NCI-H2081 treated with DMSO at 0.1 percent for 48 hours (cell line): Measurements from ENCODE around the gene ELL2.
"Not testable (repeated sequence)": the region's sequence is repeated elsewhere in the genome, so short reads cannot be mapped to it uniquely, and the experiment has no call there.

Experiments
- DNase-seq: peaks from one replicate; lab custom pipeline; 2025; lab: John Stamatoyannopoulos, UW

The ELL2 gene

DNA sequence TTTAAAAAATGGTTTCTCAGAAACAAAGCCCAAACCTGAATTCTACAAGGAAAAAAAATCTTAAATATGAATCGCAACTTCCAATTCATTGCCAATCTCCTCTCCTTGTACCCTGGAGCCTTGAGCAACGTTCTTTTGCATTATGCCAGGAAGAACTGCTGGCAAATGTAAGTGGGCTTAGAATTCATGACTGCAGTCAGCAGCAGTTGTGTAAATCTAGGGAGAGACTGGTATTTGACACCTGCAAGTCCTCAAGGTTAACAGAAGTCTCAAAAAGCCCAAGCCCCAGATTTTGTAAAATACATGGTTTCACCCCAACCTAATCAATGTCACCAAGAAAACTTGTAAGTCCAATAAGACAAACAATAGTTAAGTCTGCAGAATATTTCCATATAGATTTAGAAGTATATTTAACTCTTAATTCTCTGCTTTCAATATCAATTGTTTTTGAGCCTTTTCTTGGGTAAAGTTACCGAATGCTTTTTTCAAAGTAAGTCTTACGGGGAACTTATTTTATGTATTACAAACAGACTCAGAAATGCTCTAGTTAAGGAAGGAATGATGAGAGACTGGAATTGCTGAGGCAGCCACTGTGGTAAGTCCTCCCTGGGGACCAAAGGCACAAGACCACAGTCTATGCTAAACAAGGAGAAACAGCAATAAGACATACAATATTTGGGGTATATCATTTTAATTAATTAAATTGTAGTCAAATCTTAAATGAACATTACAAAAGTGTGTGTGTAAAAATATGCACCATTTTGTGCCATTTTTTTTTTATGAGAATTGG lies 31.3 kb downstream of the ELL2 start:
- no peak for DNase-seq

DNA sequence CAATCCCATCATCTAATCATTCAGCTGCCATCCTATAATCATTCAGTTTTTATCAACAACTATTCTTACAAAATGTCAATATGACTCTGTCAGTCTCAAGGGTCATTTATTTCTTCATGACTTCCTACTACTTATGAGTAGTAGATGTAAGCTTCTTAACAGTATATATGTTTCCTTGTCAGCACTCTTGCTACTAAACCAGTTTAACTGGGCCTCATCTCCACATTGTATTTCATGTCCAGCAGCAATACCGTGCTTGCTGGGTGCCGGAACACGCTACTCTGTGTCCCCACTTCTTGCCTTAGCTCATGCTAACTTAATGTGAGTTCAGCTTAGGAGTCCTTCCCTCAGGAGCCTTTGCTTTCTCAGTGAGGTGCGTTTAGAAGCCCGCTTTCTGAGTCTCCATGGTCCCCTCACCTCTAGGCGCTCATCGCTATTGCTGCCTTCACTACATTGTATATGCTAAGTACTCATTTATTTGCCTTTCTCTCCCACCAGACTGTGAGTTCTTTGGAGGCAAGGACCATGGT lies 32.9 kb downstream of the ELL2 start:
- DNase-seq: no peak

DNA sequence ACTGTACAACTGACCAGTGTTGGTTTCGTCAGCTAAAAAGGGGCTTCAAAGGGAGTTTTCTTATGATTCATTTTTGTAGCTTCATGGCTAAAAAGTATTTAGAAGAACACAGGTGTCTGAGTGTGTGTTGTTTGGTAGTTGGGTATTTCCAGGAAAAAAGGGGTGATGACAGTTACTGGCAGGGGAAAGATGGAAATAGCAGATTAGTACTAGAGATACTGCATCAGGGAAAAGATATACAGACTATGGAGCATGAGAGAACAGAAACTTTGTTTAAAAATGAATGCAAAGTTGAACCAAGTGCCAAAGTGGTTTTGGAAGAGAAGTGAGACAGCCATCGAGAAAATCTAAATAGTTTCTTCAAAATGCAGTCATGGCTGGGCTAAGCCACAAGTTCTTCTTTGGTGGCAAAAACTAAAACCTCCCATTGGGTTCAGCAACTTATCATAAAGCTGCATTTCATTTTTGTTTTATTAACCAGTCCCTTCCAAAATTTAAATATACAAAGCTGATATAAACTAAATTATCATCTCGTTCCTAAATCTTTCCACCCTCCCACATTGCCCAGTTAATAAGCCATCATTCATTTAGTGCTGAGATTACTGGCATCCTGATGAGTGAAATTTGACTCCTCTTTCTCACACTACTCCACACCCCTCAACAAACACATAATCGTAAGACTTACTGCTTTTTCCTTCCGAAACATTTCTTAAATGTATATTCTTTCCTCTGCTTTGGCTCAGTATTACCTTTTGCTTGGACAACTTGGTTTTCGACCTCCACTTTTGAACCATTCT lies 33.5 kb downstream of the ELL2 start:
- DNase-seq: no peak

- DNase-seq: not testable (repeated sequence)
Observed at GRCh38 chr5:95927300-95927699, 34.4 kb downstream of the ELL2 start.

DNA sequence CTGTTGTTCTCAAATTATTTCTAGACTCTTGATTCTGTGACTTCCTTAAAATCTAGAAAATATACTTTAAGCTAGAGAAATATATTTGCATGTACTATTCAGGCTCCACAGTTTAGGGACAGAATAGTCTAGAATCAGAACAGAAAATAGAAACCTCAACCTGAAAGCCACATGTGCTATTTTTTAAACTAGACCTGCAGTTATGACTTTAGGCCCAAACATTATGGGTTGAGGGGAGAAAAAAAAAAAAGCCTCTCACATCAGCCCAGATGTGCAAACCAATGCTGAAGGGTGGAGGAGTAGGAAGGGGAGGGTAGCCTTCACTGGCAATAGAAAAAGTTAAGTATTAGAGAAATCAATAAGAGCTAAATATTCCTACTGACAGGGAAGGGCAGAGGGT lies 35.7 kb downstream of the ELL2 start:
- DNase-seq: no peak

GRCh38 chr5:95925378-95925744 lies 36.3 kb downstream of the ELL2 start:
- DNase-seq: no peak

DNA sequence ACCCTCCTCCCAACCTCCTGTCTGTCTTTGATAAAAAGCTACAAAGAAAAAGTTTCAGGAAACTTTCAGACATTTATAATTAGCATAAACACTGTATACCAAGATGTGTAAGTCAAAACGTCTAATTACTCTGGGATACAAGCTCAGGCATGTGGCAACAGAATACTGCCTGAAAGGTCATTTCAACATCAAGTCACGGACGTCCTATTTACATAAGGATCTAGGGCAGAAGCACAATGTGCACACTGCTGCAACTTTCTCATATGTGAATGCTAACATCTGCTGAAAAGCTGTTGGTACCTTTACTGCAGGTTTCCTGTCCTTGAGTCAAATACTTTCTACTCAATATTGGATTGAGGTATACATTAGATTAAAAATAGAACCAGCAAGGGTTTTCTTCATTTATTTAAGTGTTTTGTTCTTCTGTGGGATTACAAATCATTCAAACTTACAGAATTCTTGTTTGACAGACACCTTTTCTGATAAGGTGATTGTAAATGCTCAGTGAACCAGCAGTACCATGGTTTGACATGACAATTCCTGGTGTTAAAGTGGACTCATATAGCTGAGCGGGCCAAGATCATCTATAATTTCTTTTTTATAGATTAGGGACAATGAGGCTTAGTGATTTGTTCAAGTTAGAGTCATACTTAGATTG lies 36.8 kb downstream of the ELL2 start:
- DNase-seq: no peak

DNA sequence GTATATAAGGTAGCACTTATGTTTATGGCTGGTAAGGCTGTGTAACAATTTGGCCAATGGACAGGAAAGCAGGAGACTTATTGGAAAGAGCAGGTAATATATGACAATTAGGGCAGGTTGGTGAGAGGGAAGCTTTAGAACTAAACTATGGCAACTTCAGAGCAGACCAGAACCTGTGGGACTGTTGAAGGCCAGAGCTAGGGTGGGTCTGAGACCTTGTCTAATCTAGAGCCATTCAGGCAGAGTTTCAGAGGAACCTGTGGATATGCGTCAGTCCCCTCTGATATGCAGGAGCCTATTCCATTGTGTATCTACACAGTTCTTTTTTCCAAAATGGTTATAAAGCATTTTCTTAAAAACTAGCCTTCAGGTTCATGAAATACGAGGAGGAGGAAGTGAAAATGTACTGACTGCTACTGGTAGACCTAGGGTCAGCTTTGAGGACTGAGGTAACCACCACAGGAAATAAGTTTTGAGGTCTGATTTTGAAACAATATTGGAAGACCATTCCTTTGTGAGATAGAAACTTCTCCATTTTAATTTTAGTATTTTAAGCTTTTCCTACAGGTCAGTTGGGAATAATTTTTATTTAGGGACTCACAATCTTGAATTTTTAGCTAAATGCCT lies 37.6 kb downstream of the ELL2 start:
- DNase-seq: no peak

GRCh38 chr5:95922798-95923197 lies 38.9 kb downstream of the ELL2 start:
- DNase-seq: no peak

DNA sequence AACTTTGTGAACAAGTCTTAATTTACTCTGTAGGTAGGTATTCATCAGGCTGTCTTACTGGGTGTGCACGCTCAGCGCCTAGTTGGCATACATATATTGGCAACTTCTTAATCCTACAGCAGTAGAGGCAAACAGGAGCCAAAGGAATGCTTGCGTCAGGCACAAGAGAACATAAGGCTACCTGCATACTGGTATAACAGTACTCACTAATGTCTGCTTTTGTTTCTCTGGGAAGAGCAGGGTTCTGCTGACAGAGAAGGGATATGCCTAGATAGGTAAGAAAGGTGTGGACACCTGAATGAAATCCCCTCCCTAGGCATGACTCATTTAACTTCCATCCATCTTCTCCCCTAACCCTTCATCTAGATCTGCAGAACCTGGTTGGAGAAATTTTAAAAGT lies 40.1 kb downstream of the ELL2 start:
- no peak for DNase-seq

DNA sequence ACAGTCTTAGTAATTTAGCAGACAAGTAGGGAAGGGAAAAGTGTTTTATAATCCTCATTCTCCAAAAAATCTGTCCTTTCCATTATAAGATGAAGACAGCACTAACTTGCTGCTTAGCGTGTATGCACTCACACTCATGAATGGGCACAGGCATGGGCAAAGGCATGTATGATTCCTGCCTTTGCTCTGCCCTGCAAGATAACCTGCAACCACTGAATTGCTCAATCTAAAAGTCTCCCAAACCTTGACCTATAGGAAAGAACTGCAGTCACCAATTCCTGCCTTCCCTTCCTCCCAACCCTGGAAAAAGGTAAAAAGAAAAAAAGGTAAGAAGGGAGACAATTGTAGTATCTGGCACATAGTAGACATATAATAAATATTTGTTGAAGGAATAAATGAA lies 40.8 kb downstream of the ELL2 start:
- DNase-seq: no peak

GRCh38 chr5:95919658-95920057 lies 42.0 kb downstream of the ELL2 start:
- DNase-seq: no peak

DNA sequence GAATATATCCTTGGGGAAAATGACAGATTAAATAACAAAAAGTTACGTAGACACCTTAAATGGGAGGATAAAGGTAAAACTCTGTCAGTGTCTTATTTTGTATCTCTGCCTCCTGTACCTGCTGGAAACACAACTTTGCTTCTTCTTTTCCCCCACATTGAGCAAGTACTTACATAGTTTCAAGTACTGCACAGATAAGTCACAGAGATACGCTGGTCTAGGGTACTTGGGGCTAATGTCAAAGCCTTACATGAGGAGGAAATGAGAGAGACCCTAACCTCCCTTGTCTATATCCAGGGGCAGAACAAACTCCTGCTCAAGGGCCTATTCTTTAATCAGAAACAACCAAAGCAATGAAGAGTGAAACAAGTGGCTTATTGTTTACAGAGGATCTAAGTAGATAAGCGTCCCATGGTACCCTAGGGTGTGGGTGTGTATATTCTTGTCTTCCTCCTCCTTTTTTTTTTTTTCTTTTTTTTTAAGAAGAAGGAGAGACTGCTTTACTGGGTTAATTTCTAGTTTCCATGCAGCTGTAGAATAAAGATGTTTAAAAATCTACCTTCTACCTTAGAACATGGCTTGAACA lies 43.1 kb downstream of the ELL2 start:
- no peak for DNase-seq

DNA sequence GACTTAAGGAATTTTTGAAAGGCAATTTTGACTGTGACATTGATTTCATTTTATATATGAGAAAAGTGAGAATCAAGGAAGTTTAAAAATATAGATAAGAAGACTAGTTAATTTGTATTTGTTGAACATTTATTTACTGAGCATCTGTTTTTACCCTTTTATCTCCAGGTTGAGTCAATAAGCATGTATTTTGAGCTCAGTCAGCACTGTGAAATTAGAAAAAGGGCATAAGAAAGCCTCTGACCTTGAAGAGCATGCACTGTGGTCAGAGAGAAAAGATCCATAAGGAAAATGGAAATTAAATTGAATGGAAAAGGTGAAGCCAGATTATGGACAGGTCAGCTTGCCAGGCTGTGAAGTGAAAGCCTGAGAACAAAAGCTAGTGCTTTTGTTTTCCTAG lies 44.4 kb downstream of the ELL2 start:
- no peak for DNase-seq

DNA sequence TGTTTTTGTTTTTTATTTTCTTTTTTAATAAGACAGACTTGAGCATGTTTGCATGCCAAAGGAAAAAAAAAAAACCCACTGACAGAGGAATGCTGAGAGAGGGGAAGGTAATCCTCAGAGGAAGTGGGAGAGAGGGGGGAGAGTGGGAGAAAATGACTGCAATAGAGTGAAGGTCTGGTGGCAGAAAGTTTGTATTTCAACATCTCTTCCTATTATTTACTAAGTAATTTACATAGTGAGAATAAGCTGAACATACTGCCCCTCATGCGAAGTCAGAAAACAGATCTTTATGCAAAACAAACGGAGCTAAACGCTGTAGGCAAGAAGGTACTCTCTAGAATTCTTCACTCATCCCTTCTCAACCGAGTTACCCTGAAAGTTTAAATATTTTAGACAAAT lies 45.0 kb downstream of the ELL2 start:
- DNase-seq: no peak

DNA sequence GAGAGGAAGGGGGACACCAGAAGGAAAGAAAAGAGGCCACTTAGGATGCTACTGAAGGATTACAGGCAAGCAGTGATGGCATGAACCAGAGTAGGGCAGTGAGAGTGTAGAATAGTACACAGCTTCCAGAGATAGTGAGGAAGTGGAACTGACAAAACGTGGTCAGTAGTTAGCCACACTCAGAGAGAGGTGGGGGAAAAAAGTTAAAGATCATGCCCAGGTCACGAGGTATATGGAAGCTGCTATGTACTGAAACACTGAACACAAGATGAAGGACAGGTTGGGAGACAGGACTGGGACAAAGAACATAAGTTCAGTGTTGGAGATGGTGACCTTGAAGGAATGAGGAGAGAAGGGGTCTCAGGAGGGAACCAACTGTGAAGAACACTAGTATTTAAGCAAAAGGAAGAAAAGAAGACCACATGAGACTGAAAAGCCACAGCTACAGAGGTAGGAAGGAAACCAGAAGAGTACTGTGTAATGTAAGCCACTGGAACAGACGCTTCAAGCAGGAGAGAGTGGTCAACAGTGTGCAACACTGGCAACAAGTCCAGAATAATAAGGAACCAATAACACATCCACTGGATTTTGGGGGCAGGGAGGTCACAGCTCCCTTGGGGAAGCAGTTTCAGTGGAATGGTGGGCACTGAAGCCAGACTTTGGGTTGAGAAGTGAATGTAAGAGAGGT lies 45.5 kb downstream of the ELL2 start:
- no peak for DNase-seq

DNA sequence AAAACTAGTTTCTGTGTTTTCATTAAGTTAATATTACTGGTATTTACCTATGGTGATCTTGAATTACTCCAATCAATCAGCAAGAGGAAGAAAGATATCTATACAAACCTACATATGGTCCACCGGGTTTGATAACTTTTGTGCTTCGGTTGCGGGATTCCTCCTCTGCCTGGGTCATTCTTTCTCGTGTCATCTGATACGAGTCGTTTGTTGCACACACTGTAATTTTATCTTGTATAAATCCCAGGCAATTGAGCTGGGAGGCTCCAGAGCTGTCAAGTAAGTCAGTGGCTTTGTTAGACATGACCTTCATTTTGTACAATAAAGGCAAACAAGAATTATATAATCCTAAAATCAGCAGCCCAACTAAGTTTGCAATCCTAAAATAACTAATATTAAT lies 48.0 kb downstream of the ELL2 start:
- no peak for DNase-seq

DNA sequence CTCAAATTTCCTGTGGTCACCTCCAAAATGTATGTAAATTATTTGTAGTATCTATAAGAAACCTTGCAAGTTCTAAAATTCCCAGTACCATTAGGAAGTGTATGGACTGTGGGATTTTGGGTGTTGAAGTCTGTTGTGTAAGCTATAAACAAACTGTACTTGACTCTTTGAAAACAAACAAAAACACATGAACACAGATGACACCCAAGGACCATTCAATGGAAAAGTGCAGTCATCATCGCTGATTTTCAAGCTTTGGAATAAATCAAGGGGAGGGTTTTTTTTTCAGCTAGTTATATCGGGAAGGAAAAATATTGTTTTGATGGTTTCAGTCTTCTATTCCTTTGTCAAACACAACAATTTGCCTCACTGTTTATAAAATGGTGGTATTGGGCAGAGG lies 49.6 kb downstream of the ELL2 start:
- DNase-seq: no peak

DNA sequence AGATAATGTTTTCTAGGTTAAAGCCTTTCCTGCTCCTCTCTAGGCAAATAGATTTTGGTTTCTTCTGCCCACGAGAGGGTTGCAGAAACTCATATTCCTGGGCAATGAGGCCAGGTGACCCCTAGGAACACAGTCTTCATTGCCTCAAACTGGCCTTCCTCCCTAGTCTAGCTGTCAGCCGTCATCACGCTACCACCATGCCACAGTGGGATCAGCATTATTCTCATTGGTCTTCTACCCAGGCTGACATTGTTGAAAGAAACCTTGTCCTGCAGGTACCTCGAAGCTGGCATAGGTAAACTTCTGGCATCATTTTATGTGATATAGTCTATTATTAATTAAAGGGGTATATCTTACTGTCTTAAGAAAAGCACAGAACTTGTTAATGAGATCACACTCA lies 51.1 kb downstream of the ELL2 start:
- DNase-seq: no peak

- DNase-seq: no peak
Observed at GRCh38 chr5:95909738-95910137, 51.9 kb downstream of the ELL2 start.

DNA sequence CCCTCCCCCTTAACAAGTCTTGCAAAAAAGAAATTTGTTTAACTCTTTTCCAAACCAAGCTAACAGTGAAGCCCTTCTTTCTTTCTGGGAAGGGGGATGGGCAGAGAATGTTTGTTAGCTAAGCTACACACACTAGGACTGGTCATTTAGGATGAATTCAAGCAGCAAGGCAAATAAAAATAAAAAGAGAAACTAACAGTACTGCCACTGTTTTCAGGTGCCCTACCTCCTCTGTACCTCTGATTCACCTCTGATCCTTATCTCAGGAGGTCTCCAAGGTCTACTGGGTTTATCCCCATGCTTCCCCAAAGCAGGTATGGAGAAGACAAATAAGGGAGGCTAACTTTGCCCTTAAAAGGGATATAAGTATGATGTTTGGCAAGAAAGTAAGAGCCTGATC lies 52.9 kb downstream of the ELL2 start:
- DNase-seq: no peak
